ENCODE measurements around the gene ITPRID1. TPM values are rescaled to one million over a fixed set of nuclear protein-coding genes. Genes with fewer than 3 reads are reported as not detected.

ITPRID1 gene
- total RNA-seq, 4 donors from 2014 or later: not detected

GRCh38 chr7:31669461-31669860, 155.6 kb downstream of the ITPRID1 start:
- Histone ChIP-seq H3K27me3 (no peaks in the 10 kb centered on the region), H3K9me3 (no peaks in the 10 kb centered on the region), H3K36me3 (no peaks in the 10 kb centered on the region), H3K4me3 (no peak overlapping the region), H3K4me1 (no peaks in the 10 kb centered on the region), H3K27ac (no peak overlapping the region)
- no peak for DNase-seq
- in situ Hi-C loops (cut with MboI; ENCODE audit: low sequenced_read_pairs in 4 of 4) (no loop called here), intact Hi-C loops (cut with DNase I; ENCODE audit: low total_unique reads) (no loop called here)
- ATAC-seq: no peak
- TF ChIP-seq POLR2A (IDR thresholded peaks at IDR 0.05): no peak
- TF ChIP-seq CTCF (IDR thresholded peaks at IDR 0.05 in 4 of 5, conservative IDR thresholded peaks at IDR 0.05 in 1 of 5): no peak

- no peaks in the 10 kb centered on the region for H3K36me3 ChIP-seq
- no peaks in the 10 kb centered on the region for H3K27me3 ChIP-seq
- no peak for TF ChIP-seq POLR2A (IDR thresholded peaks at IDR 0.05)
- no peak for TF ChIP-seq CTCF (IDR thresholded peaks at IDR 0.05 in 4 of 5, conservative IDR thresholded peaks at IDR 0.05 in 1 of 5)
- H3K4me1 ChIP-seq: no peaks in the 10 kb centered on the region
- in situ Hi-C loops (cut with MboI; ENCODE audit: low sequenced_read_pairs in 4 of 4): no loop called here
- H3K27ac ChIP-seq: no peak overlapping the region
- ATAC-seq: no peak
- H3K9me3 ChIP-seq: no peaks in the 10 kb centered on the region
- no peak for DNase-seq
- intact Hi-C loops (cut with DNase I; ENCODE audit: low total_unique reads): no loop called here
- H3K4me3 ChIP-seq: no peak overlapping the region
These were observed 165.8 kb downstream of the ITPRID1 start for GRCh38 chr7:31679574-31680305.

GRCh38 chr7:31683445-31684225, 169.7 kb downstream of the ITPRID1 start:
- Histone ChIP-seq H3K9me3 (no peaks in the 10 kb centered on the region), H3K27me3 (no peaks in the 10 kb centered on the region), H3K4me1 (no peaks in the 10 kb centered on the region), H3K36me3 (no peaks in the 10 kb centered on the region), H3K27ac (no peak overlapping the region), H3K4me3 (no peak overlapping the region)
- intact Hi-C loops (cut with DNase I; ENCODE audit: low total_unique reads) (no loop called here), in situ Hi-C loops (cut with MboI; ENCODE audit: low sequenced_read_pairs in 4 of 4) (no loop called here)
- no peak for DNase-seq
- no peak for ATAC-seq
- TF ChIP-seq CTCF (IDR thresholded peaks at IDR 0.05 in 4 of 5, conservative IDR thresholded peaks at IDR 0.05 in 1 of 5) (no peak), POLR2A (IDR thresholded peaks at IDR 0.05) (no peak)

- H3K27me3 ChIP-seq: no peaks in the 10 kb centered on the region
- H3K27ac ChIP-seq: no peak within 1 kb of the TSS
- intact Hi-C loops (cut with DNase I; ENCODE audit: low total_unique reads) (no loop called here), in situ Hi-C loops (cut with MboI; ENCODE audit: low sequenced_read_pairs in 4 of 4) (no loop called here)
- ATAC-seq (no peak), DNase-seq (no peak)
- TF ChIP-seq POLR2A (IDR thresholded peaks at IDR 0.05): no peak
- TF ChIP-seq CTCF (IDR thresholded peaks at IDR 0.05 in 4 of 5, conservative IDR thresholded peaks at IDR 0.05 in 1 of 5): no peak
- H3K9me3 ChIP-seq: no peaks in the 10 kb centered on the region
- no peak within 1 kb of the TSS for H3K4me3 ChIP-seq
- no peaks in the 10 kb centered on the region for H3K36me3 ChIP-seq
- H3K4me1 ChIP-seq: no peaks in the 10 kb centered on the region
These were observed 173.3 kb downstream of the ITPRID1 start, which contains the start of gene PPP1R17 for GRCh38 chr7:31687024-31687748. PPP1R17 (plus strand) TSS chr7:31687215; CDS start chr7:31692442, 5,227 bp downstream.

All from gastrocnemius medialis (tissue), 4 donors.